Kidney (tissue), 14 donors: ENCODE measurements around the gene URB1. TPM values are rescaled to one million over a fixed set of nuclear protein-coding genes. Genes with fewer than 3 reads are reported as not detected.

Experiments used
- DNase-seq, 5 donors: peaks; one replicate each; pipeline ENCODE4 v3.0.0-alpha.2; 2013 to 2020
- FAIRE-seq: peaks from 2 replicates; lab custom pipeline; 2012; peaks lifted over from hg19 to GRCh38; lab: Jason Lieb, UNC
- H3K27ac ChIP-seq, 2 donors: one replicate each; pipeline ENCODE4 v1.7.0; 2013; ENCODE audit warnings: low read depth in 2 of 2, low read length in 2 of 2, inconsistent platforms in 1 of 2
- H3K27me3 ChIP-seq: one replicate; pipeline ENCODE4 v1.7.1; 2013; ENCODE audit warnings: low read length, inconsistent platforms; ENCODE audit not compliant: control insufficient read depth, insufficient read depth
- H3K36me3 ChIP-seq, 3 donors: one replicate each; pipeline versions ENCODE4 v1.7.0 to v1.7.1; 2013; ENCODE audit warnings: low read length in 3 of 3, control low read depth in 1 of 3, inconsistent platforms in 1 of 3; ENCODE audit not compliant: insufficient read depth in 3 of 3, control insufficient read depth in 2 of 3
- H3K4me1 ChIP-seq, 3 donors: one replicate each; pipeline versions ENCODE4 v1.7.0 to v1.7.1; 2013; ENCODE audit warnings: low read length in 3 of 3, inconsistent platforms in 1 of 3, low read depth in 1 of 3; ENCODE audit not compliant: control insufficient read depth in 2 of 3, insufficient read depth in 2 of 3
- H3K4me3 ChIP-seq, 3 donors: one replicate each; pipeline versions ENCODE4 v1.7.0 to v1.8.1; 2013; ENCODE audit warnings: low read length in 3 of 3, control low read depth in 1 of 3, inconsistent platforms in 1 of 3
- H3K9ac ChIP-seq, 3 donors: one replicate each; pipeline versions ENCODE4 v1.7.0 to v1.7.1; 2013; ENCODE audit warnings: low read length in 3 of 3, control low read depth in 1 of 3, inconsistent platforms in 1 of 3
- H3K9me3 ChIP-seq, 3 donors: one replicate each; pipeline versions ENCODE4 v1.7.0 to v1.7.1; 2013; ENCODE audit warnings: low read length in 3 of 3, control low read depth in 1 of 3, inconsistent platforms in 1 of 3; ENCODE audit not compliant: control insufficient read depth in 2 of 3, insufficient read depth in 1 of 3
- CTCF ChIP-seq: IDR thresholded peaks from 3 replicates; pipeline ENCODE4 v1.5.1; 2012; ENCODE audit warnings: mild to moderate bottlenecking, moderate library complexity, borderline replicate concordance; ENCODE audit not compliant: insufficient read depth; ENCODE audit errors: extremely low read depth
- intact Hi-C: fragments of 100-400 bp; cut with DNase I; formaldehyde crosslinking; loops from one replicate; pipeline ENCODE4 v1.11.1; 2022
- polyA plus RNA-seq: library from polyadenylated mRNA; stranded (reverse); fragments of 350-450 nt; fragmentation: Illumina TruSeq; extraction: RNeasy Lipid Tissue Mini Kit (QIAGEN cat#74804); gene quantifications from one replicate; pipeline ENCODE4 v1.2.3, GENCODE V29; 2014; ENCODE audit warnings: low read depth, low replicate concordance; ENCODE audit not compliant: insufficient read depth
- total RNA-seq: library from RNA; stranded (reverse); fragmentation: NEBNext Ultra II Directional; extraction: Animal tissue kit (Norgen Biotek cat#: 25700); gene quantifications from one replicate; pipeline ENCODE4 v1.2.1, GENCODE V29; 2021
- donor health status: control.
- donor health status: control.
- donor health status: control.
- donor health status: control.
- donor health status: control.
- donor health status: DM: yes; HTN: yes; CAD: no.
- donor health status: Normal renal cell carcinoma (clear cell type).

URB1 gene
- total and polyA plus RNA-seq, 2 donors from 2014 or later: 1.7 to 15.0 TPM

DNA sequence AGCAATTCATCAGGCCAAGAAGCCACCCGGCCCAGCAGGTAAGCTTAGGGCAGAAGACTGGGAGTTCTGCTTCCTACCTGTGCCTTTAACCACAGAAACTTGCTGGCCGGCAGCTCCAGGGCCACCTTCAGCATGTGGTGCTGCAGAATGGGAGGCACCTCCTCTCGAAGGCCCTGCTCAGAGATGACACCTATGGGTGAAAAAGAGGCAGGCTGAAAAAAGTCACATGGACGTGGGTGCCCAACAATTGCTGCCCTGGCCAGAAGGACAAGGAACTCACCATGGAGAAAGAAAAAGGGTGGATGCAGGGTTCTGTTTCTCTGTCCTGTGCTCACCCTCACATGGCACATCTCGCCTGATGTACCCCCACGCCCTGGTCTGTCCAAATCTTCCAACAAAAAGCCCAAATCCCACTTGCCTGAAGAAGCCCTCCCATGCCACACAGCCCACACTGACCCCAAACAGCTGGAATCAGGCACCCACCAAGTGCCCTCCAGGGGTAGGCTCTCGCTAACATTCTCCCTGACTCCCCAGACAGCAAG is 33.0 kb downstream of the URB1 start:
- Histone ChIP-seq H3K4me3 (no peak overlapping the region), H3K4me1 (no peaks in the 10 kb centered on the region), H3K27me3 (no peaks in the 10 kb centered on the region), H3K36me3 (peaks cover 6 to 67% (median 43%) of the 10 kb centered on the region in 3 donors), H3K9me3 (no peaks in the 10 kb centered on the region), H3K9ac (no peak overlapping the region), H3K27ac (no peak overlapping the region)
- FAIRE-seq: no peak
- no peak for TF ChIP-seq CTCF
- intact Hi-C loops: no loop called here
- no peak for DNase-seq

DNA sequence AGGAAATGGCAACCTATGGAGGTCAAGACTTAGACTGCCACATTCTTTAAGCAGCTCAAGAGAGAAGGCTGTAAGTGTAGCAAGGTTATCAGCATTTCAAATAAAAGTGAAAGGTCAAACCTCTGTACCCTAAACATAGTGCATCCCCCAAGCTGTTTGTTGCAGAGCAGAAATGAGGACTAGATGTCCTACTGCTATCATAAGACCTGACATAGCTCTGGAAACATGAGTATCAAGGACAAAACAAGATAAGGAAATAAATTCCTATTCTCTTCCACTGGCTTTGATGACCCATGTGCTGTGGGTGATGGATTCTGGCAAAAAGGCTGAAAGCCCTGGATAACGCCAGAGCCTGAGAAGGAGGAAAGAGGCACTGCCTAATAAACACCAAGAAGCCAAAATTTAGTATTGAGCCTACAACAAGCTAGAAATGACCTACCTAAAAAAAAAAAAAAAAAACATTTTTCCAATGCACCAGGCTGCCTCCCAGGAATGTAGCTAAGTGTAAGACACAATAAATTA is 35.9 kb downstream of the URB1 start:
- H3K27me3 ChIP-seq: no peaks in the 10 kb centered on the region
- TF ChIP-seq CTCF: no peak
- H3K27ac ChIP-seq: no peak overlapping the region
- intact Hi-C loops: no loop called here
- H3K4me3 ChIP-seq: no peak overlapping the region
- H3K9ac ChIP-seq: no peak overlapping the region
- DNase-seq: no peak
- H3K36me3 ChIP-seq: peaks cover 5 to 78% (median 63%) of the 10 kb centered on the region in 3 donors
- H3K9me3 ChIP-seq: no peaks in the 10 kb centered on the region
- H3K4me1 ChIP-seq: no peaks in the 10 kb centered on the region
- FAIRE-seq: no peak

- no peaks in the 10 kb centered on the region for H3K27me3 ChIP-seq
- H3K27ac ChIP-seq: no peak overlapping the region
- H3K9ac ChIP-seq: no peak overlapping the region
- no peak for TF ChIP-seq CTCF
- H3K4me1 ChIP-seq: no peaks in the 10 kb centered on the region
- peaks cover 7 to 72% (median 60%) of the 10 kb centered on the region in 3 donors for H3K36me3 ChIP-seq
- FAIRE-seq (no peak), DNase-seq (no peak)
- H3K4me3 ChIP-seq: no peak overlapping the region
- H3K9me3 ChIP-seq: no peaks in the 10 kb centered on the region
- intact Hi-C loops: no loop called here
Measured at GRCh38 chr21:32353002-32353711, 39.7 kb downstream of the URB1 start.
